HG03442 (cell line): ENCODE results near the gene RWDD4.
A peak's percentile ranks its signal among the peaks of the same experiment; 100 is the strongest.

Experiments used
- ATAC-seq: cut with Tn5 transposase; IDR thresholded peaks from one replicate; pipeline ENCODE4 v1.9.1; 2021; ENCODE audit warnings: mild to moderate bottlenecking, moderate library complexity; ENCODE audit not compliant: unreplicated experiment

RWDD4 gene

GRCh38 chr4:183659029-183659871 is at the start of gene RWDD4, which contains the start of gene TRAPPC11:
Gene RWDD4, minus strand, starts transcription at chr4:183659185. Its CDS starts 233 bp downstream, at chr4:183658952.
Gene TRAPPC11, plus strand, starts transcription at chr4:183659293. Its CDS starts 4,575 bp downstream, at chr4:183663868.
- peak; percentile 99 for ATAC-seq

- no peak for ATAC-seq
Measured at GRCh38 chr4:183702492-183702891, 43.5 kb upstream of the RWDD4 start.

GRCh38 chr4:183700407-183700806 is 41.4 kb upstream of the RWDD4 start:
- no peak for ATAC-seq

GRCh38 chr4:183698909-183699308 is 39.9 kb upstream of the RWDD4 start:
- ATAC-seq: no peak

- no peak for ATAC-seq
Measured at GRCh38 chr4:183691897-183692296, 32.9 kb upstream of the RWDD4 start.

- ATAC-seq: no peak
Measured at GRCh38 chr4:183691006-183691405, 32.0 kb upstream of the RWDD4 start.

- no peak for ATAC-seq
Measured at GRCh38 chr4:183688216-183688615, 29.2 kb upstream of the RWDD4 start.

- no peak for ATAC-seq
Measured at GRCh38 chr4:183686461-183686860, 27.5 kb upstream of the RWDD4 start.

GRCh38 chr4:183681119-183681518 is 22.1 kb upstream of the RWDD4 start:
- no peak for ATAC-seq

- no peak for ATAC-seq
Measured at GRCh38 chr4:183675625-183676024, 16.6 kb upstream of the RWDD4 start.

GRCh38 chr4:183674153-183674552 is 15.2 kb upstream of the RWDD4 start:
- ATAC-seq: no peak

- ATAC-seq: no peak
Measured at GRCh38 chr4:183670960-183671555, 12.1 kb upstream of the RWDD4 start.

- no peak for ATAC-seq
Measured at GRCh38 chr4:183670251-183670650, 11.3 kb upstream of the RWDD4 start.

- no peak for ATAC-seq
Measured at GRCh38 chr4:183666088-183666487, 7.1 kb upstream of the RWDD4 start.

GRCh38 chr4:183659872-183660242 is 872 bp upstream of the RWDD4 start:
- ATAC-seq: no peak

- ATAC-seq: peak; percentile 30
Measured at GRCh38 chr4:183658362-183659028, 490 bp downstream of the RWDD4 start.

- ATAC-seq: no peak
Measured at GRCh38 chr4:183657564-183657963, 1.4 kb downstream of the RWDD4 start.

- ATAC-seq: no peak
Measured at GRCh38 chr4:183645326-183645725, 13.7 kb downstream of the RWDD4 start.

GRCh38 chr4:183639291-183639690 is 19.7 kb downstream of the RWDD4 start:
- ATAC-seq: no peak

- no peak for ATAC-seq
Measured at GRCh38 chr4:183638436-183638835, 20.5 kb downstream of the RWDD4 start.

- ATAC-seq: no peak
Measured at GRCh38 chr4:183637461-183637860, 21.5 kb downstream of the RWDD4 start.

GRCh38 chr4:183636923-183637322 is 22.1 kb downstream of the RWDD4 start:
- ATAC-seq: no peak
